Coronary artery (tissue), 2 donors: ENCODE results near the gene FUT3.

Experiments used
- DNase-seq: peaks from one replicate; pipeline ENCODE4 v3.0.0-alpha.2; 2017; ENCODE audit warnings: low spot score
- H3K27ac ChIP-seq, 2 donors: fragments of 200-600 bp; sonication (generic); one replicate each; pipeline ENCODE4 v1.5.1; 2016 to 2019
- H3K4me3 ChIP-seq: fragments of 200-600 bp; sonication (generic); 2 replicates; pipeline ENCODE4 v1.5.1; 2016; ENCODE audit warnings: mild to moderate bottlenecking, moderate library complexity
- TF ChIP-seq, protein P1 (sequence below): fragments of 200-600 bp; sonication (generic); IDR thresholded peaks from one replicate; pipeline ENCODE4 v1.5.1; 2019; ENCODE audit warnings: antibody characterized with exemption

FUT3 gene

DNA sequence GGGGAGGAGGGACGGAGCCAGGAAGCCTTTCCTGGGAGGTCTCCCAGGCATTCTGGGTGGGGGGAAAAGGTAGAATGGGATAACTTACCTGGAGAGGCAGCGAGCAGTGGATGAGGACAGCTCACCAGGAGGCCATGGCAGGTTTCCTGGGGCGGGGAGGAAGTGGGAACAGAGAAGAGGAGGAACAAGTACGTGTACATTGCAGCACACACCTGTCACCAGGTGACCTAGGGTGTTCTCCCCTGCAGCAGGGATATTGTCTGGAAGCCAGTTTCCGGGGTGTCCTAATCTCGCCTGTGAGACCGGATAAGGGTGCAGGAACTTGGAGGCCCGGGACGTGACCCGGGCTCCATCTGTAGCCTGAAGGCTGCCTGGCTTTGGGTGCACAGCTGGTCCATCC lies at the start of gene FUT3:
Gene FUT3, minus strand, starts transcription at position 148 of the 400 bp plus-strand sequence.
- Histone ChIP-seq H3K4me3 (no peak within 1 kb of the TSS), H3K27ac (no peak within 1 kb of the TSS)
- TF ChIP-seq, protein P1, sequence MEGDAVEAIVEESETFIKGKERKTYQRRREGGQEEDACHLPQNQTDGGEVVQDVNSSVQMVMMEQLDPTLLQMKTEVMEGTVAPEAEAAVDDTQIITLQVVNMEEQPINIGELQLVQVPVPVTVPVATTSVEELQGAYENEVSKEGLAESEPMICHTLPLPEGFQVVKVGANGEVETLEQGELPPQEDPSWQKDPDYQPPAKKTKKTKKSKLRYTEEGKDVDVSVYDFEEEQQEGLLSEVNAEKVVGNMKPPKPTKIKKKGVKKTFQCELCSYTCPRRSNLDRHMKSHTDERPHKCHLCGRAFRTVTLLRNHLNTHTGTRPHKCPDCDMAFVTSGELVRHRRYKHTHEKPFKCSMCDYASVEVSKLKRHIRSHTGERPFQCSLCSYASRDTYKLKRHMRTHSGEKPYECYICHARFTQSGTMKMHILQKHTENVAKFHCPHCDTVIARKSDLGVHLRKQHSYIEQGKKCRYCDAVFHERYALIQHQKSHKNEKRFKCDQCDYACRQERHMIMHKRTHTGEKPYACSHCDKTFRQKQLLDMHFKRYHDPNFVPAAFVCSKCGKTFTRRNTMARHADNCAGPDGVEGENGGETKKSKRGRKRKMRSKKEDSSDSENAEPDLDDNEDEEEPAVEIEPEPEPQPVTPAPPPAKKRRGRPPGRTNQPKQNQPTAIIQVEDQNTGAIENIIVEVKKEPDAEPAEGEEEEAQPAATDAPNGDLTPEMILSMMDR: no peak
- no peak for DNase-seq

DNA sequence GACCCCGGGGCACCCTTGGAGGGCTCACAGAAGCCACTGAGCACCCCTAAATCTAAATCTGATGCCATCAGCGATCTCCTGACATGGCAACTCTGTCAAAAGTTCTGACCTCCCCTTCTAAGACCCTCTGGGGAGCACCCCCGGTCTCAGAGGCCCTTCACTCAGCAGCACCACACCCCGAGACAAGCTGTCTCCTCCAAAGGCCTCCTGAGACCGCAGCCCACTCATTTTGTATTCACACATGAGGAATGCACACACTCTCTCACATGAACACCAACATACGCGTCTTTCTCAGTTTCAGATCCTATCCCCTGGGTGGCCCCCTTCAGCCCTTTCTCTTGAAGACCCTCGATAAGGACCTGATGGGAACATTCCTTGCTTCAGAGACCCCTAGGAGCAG lies 49.7 kb upstream of the FUT3 start:
- TF ChIP-seq, protein P1: no peak
- DNase-seq: no peak
- Histone ChIP-seq H3K4me3 (no peak overlapping the region), H3K27ac (no peak overlapping the region)

DNA sequence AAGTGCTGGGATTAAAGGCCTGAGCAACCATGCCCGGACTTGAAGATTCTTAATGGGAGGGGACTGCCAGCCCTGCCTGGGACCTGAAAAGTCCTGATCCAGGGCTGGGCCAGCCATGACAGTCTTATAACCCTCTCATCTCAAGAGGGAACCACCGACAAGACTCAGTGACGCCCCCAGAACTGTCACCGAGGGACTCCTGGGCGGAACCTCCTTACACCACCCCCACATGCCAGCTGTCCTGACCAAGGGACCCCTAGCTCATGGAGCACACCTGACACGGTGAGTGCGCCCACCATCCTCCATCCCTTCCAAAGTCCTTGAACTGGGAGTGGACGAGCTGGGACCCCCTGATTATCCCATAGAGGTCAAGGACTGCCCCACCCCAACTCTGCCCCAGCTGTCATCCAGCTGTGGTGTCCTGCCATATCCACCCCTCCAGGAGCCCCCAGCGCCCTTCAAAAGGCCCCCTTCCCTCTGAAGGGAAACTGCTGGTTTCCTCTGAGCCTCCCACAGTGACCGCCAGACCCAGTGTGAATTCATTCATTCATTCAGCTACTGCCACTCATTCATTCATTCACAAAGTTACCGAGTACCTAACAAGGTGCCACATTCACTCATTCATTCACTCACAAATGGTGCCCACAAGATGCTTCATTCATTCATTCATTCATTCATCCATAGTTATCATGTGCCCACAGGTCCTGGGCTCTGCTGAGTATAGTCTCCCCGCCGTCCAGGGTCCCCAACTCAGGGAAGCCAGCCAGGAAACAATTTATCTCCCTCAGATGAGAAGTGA lies 48.7 kb upstream of the FUT3 start:
- Histone ChIP-seq H3K4me3 (no peak overlapping the region), H3K27ac (no peak overlapping the region)
- no peak for DNase-seq
- TF ChIP-seq, protein P1: no peak

DNA sequence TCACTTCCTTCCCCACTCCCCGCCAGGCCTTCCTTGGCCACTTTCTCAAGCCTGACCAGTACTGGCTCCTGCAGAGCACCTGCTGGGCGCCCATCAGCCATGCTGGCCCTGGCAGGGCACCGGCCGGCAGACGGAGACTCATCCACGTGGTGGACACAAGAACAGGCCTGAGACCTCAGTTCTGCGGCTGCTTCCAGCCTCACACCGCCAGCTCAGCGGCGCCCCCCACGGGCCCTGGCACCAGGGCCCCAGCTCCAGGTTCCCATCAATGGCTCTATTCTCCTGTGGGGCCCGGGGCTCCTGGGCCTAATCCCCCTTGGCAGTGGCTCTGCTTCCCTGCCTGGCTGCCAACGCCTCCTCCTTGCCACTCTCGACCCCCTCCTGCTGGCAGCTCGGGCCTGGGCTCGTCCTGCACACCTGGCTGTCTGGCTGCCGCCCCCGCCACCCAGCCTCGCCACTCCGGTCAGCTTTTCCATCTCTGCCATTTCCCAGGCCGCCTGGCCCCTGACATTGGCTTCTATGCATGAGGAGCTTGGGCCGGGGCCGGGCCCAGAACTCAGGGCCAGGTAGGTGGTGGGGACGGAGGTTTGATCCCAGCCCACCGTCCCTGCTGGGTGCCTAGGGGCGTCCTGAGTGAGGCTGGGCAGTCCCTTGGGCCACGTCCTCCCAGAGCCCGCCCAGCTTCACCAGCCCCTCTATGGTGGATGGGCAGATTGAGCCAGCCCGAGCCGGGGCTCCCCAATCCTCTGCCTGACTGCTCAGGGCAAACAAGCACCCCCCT lies 46.1 kb upstream of the FUT3 start:
- no peak for DNase-seq

DNA sequence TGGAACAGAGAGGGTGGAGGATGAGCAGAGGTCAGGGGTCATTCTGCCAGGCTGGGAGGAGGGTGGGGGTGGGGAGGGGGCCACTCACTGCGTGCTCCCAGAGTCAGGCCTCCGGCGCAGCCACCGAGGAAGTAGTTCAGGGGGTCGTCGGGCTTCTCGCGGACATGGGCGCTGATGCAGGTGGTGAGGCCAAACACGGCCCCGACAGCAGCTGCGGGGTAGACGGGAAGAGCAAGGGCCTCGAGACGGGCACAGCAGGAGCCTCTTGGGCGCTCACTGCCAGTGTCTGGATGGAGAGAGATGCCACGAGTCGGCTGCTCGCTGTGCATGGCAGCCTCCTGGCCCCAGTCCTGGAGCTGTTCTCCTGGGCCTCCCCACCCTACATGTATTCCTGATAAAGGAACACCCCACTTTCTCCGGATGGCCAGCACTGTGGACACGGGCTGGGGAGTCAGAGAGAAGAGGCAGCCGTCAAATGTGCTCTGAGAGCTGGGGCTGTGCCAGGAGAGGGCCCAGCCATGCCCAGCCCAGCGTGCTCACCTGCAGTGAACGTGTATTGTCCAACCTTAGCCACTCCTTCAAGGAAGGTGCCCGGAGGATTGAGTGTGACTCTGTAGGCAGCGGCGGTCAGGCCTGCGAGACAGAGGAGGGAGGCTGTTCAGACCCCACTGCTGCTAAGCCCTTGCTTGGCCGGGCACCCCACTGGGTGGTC lies 45.3 kb upstream of the FUT3 start:
- no peak overlapping the region for H3K27ac ChIP-seq
- TF ChIP-seq, protein P1: no peak
- no peak overlapping the region for H3K4me3 ChIP-seq
- no peak for DNase-seq

More for the DNA sequence above, 46.1 kb upstream of the FUT3 start:
- H3K4me3 ChIP-seq: no peak overlapping the region
- TF ChIP-seq, protein P1: no peak
- no peak overlapping the region for H3K27ac ChIP-seq

DNA sequence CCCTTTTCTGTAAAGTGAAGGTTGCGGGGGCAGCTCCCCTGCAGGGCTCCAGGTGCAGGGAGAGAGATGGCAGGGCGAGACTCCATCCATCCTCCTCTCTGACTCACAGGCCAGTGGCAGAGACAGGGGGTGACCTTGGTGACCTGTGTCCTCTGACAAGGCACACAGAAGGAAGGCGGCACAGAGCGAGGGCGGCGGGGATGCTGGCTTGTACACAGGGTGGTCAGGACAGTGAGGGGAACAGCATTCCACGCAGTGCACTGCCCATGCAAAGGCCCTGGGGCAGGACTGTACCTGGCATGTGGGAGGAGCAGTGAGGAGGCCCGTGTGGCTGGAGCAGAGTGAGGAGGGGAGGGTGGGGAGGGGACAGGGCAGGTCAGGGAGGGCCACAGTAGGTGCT lies 44.6 kb upstream of the FUT3 start:
- DNase-seq: no peak
- TF ChIP-seq, protein P1: no peak
- no peak overlapping the region for H3K4me3 ChIP-seq
- H3K27ac ChIP-seq: no peak overlapping the region
